ENCODE data around the gene EDDM3A.

DNA sequence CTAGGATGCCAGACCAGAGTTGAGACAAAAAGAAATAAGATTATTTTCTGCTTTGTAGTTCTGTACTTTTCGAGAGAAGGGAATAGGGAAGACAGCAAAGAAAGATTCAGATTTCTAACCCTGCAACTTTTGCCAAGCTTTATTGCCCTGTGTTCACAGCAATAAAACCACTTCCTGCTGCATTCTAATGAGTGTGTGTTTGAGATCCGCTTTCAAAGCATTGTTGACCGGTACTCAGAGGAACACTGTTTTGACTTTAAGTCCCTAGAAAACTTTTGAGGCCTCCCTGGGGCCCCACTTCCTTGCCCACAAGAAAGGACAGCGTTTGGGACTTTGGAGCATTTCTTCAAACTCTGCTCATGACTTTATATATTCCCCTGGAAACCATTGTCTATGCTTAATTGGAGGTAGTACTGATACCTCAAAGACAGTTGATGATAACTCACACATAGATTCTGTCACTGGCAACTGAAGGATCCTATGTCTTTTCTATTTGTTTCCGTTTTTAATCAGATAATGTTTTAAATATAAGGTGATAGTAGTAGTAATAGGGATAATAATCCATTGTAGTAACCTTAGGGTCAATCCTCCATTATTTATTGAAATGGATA is 36.7 kb downstream of the EDDM3A start:
- TF ChIP-seq POLR2AphosphoS5 (IDR thresholded peaks at IDR 0.05) (peak; percentile 62), CTCF (IDR thresholded peaks at IDR 0.05) (no peak)
